Keratinocyte (primary cell): ENCODE measurements around the gene CYSTM1.

Source experiments
- EZH2 ChIP-seq: IDR thresholded peaks from one replicate; pipeline ENCODE4 v1.6.1; 2012; ENCODE audit warnings: inconsistent platforms, mild to moderate bottlenecking, low read length, moderate library complexity
- TF ChIP-seq, protein P1 (sequence below), 3 experiments: IDR thresholded peaks in 1 of 3; conservative IDR thresholded peaks in 1 of 3; optimal IDR thresholded peaks in 1 of 3; 2 replicates in 2 of 3; 3 replicates in 1 of 3; pipeline versions ENCODE3 to v1.5.1; 2011; ENCODE audit warnings: low read length in 3 of 3, mild to moderate bottlenecking in 3 of 3, moderate library complexity in 2 of 3, control low read depth in 1 of 3, inconsistent platforms in 1 of 3; ENCODE audit not compliant: insufficient read depth in 2 of 3; ENCODE audit errors: extremely low read depth in 1 of 3

DNA sequence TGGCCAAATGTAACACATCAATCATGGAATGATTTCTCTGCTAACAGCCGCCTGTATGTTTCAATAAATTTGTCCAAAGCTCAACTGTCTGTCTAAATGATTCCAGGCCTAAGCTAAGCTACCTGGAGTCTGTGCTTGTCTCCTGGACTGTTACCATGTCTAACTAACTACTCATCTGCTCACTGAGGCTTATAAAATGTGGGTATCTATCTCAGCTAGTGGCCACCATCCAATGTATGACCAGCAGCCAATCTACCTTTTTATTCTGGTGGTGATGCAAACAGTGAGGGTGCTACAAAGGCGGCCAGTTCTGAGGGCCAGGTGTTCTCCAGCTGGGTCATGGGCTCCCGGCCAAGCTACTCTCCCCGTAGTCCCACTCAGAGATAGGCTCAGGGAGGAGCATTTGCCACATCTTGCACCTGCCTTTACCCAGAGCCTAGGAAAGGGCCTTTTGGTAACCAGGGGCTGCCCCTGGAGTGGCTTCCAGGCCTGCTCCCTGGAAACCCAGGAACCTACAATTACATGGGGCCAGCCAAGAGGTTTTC, 68.8 kb downstream of the CYSTM1 start:
- TF ChIP-seq, protein P1, sequence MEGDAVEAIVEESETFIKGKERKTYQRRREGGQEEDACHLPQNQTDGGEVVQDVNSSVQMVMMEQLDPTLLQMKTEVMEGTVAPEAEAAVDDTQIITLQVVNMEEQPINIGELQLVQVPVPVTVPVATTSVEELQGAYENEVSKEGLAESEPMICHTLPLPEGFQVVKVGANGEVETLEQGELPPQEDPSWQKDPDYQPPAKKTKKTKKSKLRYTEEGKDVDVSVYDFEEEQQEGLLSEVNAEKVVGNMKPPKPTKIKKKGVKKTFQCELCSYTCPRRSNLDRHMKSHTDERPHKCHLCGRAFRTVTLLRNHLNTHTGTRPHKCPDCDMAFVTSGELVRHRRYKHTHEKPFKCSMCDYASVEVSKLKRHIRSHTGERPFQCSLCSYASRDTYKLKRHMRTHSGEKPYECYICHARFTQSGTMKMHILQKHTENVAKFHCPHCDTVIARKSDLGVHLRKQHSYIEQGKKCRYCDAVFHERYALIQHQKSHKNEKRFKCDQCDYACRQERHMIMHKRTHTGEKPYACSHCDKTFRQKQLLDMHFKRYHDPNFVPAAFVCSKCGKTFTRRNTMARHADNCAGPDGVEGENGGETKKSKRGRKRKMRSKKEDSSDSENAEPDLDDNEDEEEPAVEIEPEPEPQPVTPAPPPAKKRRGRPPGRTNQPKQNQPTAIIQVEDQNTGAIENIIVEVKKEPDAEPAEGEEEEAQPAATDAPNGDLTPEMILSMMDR (optimal IDR thresholded peaks at IDR 0.05 in 1 of 3, IDR thresholded peaks at IDR 0.05 in 1 of 3, conservative IDR thresholded peaks at IDR 0.05 in 1 of 3; ENCODE audit: extremely low read depth in 1 of 3, insufficient read depth in 2 of 3, low read length in 3 of 3) = no peak
- no peak for TF ChIP-seq EZH2
